ENCODE measurements around the gene OR5B21. TPM values are rescaled to one million over a fixed set of nuclear protein-coding genes. Genes with fewer than 3 reads are reported as not detected.

The OR5B21 gene
- total and polyA plus RNA-seq, 5 donors from 2014 or later, result not detected

GRCh38 chr11:58494101-58494500, 13.8 kb downstream of the OR5B21 start:
- Mint-ChIP-seq H3K27me3 (no peaks in the 10 kb centered on the region), H3K9me3 (no peaks in the 10 kb centered on the region), H3K4me1 (peaks cover 0 to 14% (median 6%) of the 10 kb centered on the region in 4 donors), H3K4me3 (no peak overlapping the region), H3K36me3 (peaks cover 3% of the 10 kb centered on the region), H3K27ac (no peak overlapping the region)
- DNase-seq, result no peak
- Histone ChIP-seq H3K9me3 (ENCODE audit: control insufficient read depth in 2 of 2, low read length in 2 of 2) (no peaks in the 10 kb centered on the region), H3K36me3 (ENCODE audit: control insufficient read depth, insufficient read depth, low read length) (no peaks in the 10 kb centered on the region), H3K4me3 (ENCODE audit: low read depth, low read length) (no peak overlapping the region), H3K27me3 (ENCODE audit: control insufficient read depth, insufficient read depth, low read length) (no peaks in the 10 kb centered on the region), H3K4me1 (ENCODE audit: control insufficient read depth, insufficient read depth, low read length, poor library complexity, severe bottlenecking) (no peaks in the 10 kb centered on the region), H3K27ac (ENCODE audit: insufficient read depth, low read length, poor library complexity, severe bottlenecking) (no peak overlapping the region)
- ATAC-seq (ENCODE audit: low read depth in 2 of 2), result no peak

- Mint-ChIP-seq H3K36me3 (peaks cover 3% of the 10 kb centered on the region), H3K27ac (no peak overlapping the region), H3K4me3 (no peak overlapping the region), H3K4me1 (peaks cover 0 to 10% (median 5%) of the 10 kb centered on the region in 4 donors), H3K27me3 (no peaks in the 10 kb centered on the region), H3K9me3 (no peaks in the 10 kb centered on the region)
- ATAC-seq (ENCODE audit: low read depth in 2 of 2), result no peak
- DNase-seq, result no peak
- no peaks in the 10 kb centered on the region for H3K36me3 ChIP-seq (ENCODE audit: control insufficient read depth, insufficient read depth, low read length)
- no peaks in the 10 kb centered on the region for H3K27me3 ChIP-seq (ENCODE audit: control insufficient read depth, insufficient read depth, low read length)
- H3K9me3 ChIP-seq (ENCODE audit: control insufficient read depth in 2 of 2, low read length in 2 of 2), result no peaks in the 10 kb centered on the region
- H3K4me1 ChIP-seq (ENCODE audit: control insufficient read depth, insufficient read depth, low read length, poor library complexity, severe bottlenecking), result no peaks in the 10 kb centered on the region
- no peak overlapping the region for H3K4me3 ChIP-seq (ENCODE audit: low read depth, low read length)
- no peak overlapping the region for H3K27ac ChIP-seq (ENCODE audit: insufficient read depth, low read length, poor library complexity, severe bottlenecking)
These were observed 14.2 kb downstream of the OR5B21 start for GRCh38 chr11:58493676-58494075.

GRCh38 chr11:58490827-58491226, 17.1 kb downstream of the OR5B21 start:
- H3K9me3 ChIP-seq (ENCODE audit: control insufficient read depth in 2 of 2, low read length in 2 of 2), result no peaks in the 10 kb centered on the region
- no peak overlapping the region for H3K4me3 Mint-ChIP-seq
- no peak for ATAC-seq (ENCODE audit: low read depth in 2 of 2)
- peaks cover 6% of the 10 kb centered on the region for H3K36me3 Mint-ChIP-seq
- no peak overlapping the region for H3K27ac Mint-ChIP-seq
- H3K27ac ChIP-seq (ENCODE audit: insufficient read depth, low read length, poor library complexity, severe bottlenecking), result no peak overlapping the region
- DNase-seq, result no peak
- peaks cover 0 to 3% (median 0%) of the 10 kb centered on the region in 7 donors for H3K9me3 Mint-ChIP-seq
- no peaks in the 10 kb centered on the region for H3K36me3 ChIP-seq (ENCODE audit: control insufficient read depth, insufficient read depth, low read length)
- H3K27me3 Mint-ChIP-seq, result no peaks in the 10 kb centered on the region
- no peaks in the 10 kb centered on the region for H3K4me1 Mint-ChIP-seq
- no peaks in the 10 kb centered on the region for H3K4me1 ChIP-seq (ENCODE audit: control insufficient read depth, insufficient read depth, low read length, poor library complexity, severe bottlenecking)
- H3K4me3 ChIP-seq (ENCODE audit: low read depth, low read length), result no peak overlapping the region
- H3K27me3 ChIP-seq (ENCODE audit: control insufficient read depth, insufficient read depth, low read length), result no peaks in the 10 kb centered on the region

- Mint-ChIP-seq H3K27ac (no peak overlapping the region), H3K9me3 (peaks cover 0 to 7% (median 0%) of the 10 kb centered on the region in 7 donors), H3K27me3 (peaks cover 5% of the 10 kb centered on the region), H3K36me3 (peaks cover 3% of the 10 kb centered on the region), H3K4me3 (no peak overlapping the region), H3K4me1 (no peaks in the 10 kb centered on the region)
- H3K36me3 ChIP-seq (ENCODE audit: control insufficient read depth, insufficient read depth, low read length), result no peaks in the 10 kb centered on the region
- no peaks in the 10 kb centered on the region for H3K9me3 ChIP-seq (ENCODE audit: control insufficient read depth in 2 of 2, low read length in 2 of 2)
- no peak overlapping the region for H3K27ac ChIP-seq (ENCODE audit: insufficient read depth, low read length, poor library complexity, severe bottlenecking)
- H3K4me1 ChIP-seq (ENCODE audit: control insufficient read depth, insufficient read depth, low read length, poor library complexity, severe bottlenecking), result no peaks in the 10 kb centered on the region
- no peak for DNase-seq
- H3K27me3 ChIP-seq (ENCODE audit: control insufficient read depth, insufficient read depth, low read length), result no peaks in the 10 kb centered on the region
- ATAC-seq (ENCODE audit: low read depth in 2 of 2), result no peak
- H3K4me3 ChIP-seq (ENCODE audit: low read depth, low read length), result no peak overlapping the region
These were observed 20.7 kb downstream of the OR5B21 start for GRCh38 chr11:58487170-58487569.

- no peak overlapping the region for H3K4me3 Mint-ChIP-seq
- H3K27me3 Mint-ChIP-seq, result peaks cover 5% of the 10 kb centered on the region
- peaks cover 3% of the 10 kb centered on the region for H3K36me3 Mint-ChIP-seq
- H3K4me3 ChIP-seq (ENCODE audit: low read depth, low read length), result no peak overlapping the region
- no peaks in the 10 kb centered on the region for H3K4me1 Mint-ChIP-seq
- H3K4me1 ChIP-seq (ENCODE audit: control insufficient read depth, insufficient read depth, low read length, poor library complexity, severe bottlenecking), result no peaks in the 10 kb centered on the region
- DNase-seq (no peak), ATAC-seq (ENCODE audit: low read depth in 2 of 2) (no peak)
- H3K27ac Mint-ChIP-seq, result no peak overlapping the region
- peaks cover 0 to 7% (median 0%) of the 10 kb centered on the region in 7 donors for H3K9me3 Mint-ChIP-seq
- no peaks in the 10 kb centered on the region for H3K9me3 ChIP-seq (ENCODE audit: control insufficient read depth in 2 of 2, low read length in 2 of 2)
- H3K27me3 ChIP-seq (ENCODE audit: control insufficient read depth, insufficient read depth, low read length), result no peaks in the 10 kb centered on the region
- H3K27ac ChIP-seq (ENCODE audit: insufficient read depth, low read length, poor library complexity, severe bottlenecking), result no peak overlapping the region
- H3K36me3 ChIP-seq (ENCODE audit: control insufficient read depth, insufficient read depth, low read length), result no peaks in the 10 kb centered on the region
These were observed 21.9 kb downstream of the OR5B21 start for GRCh38 chr11:58485961-58486360.

GRCh38 chr11:58471892-58472291, 36.0 kb downstream of the OR5B21 start:
- H3K4me1 Mint-ChIP-seq, result no peaks in the 10 kb centered on the region
- Histone ChIP-seq H3K27ac (ENCODE audit: insufficient read depth, low read length, poor library complexity, severe bottlenecking) (no peak overlapping the region), H3K4me1 (ENCODE audit: control insufficient read depth, insufficient read depth, low read length, poor library complexity, severe bottlenecking) (no peaks in the 10 kb centered on the region), H3K36me3 (ENCODE audit: control insufficient read depth, insufficient read depth, low read length) (no peaks in the 10 kb centered on the region), H3K9me3 (ENCODE audit: control insufficient read depth in 2 of 2, low read length in 2 of 2) (peaks cover 17 to 25% of the 10 kb centered on the region in 2 experiments), H3K4me3 (ENCODE audit: low read depth, low read length) (no peak overlapping the region), H3K27me3 (ENCODE audit: control insufficient read depth, insufficient read depth, low read length) (no peaks in the 10 kb centered on the region)
- H3K9me3 Mint-ChIP-seq, result peaks cover 11 to 43% (median 14%) of the 10 kb centered on the region in 7 donors
- ATAC-seq (ENCODE audit: low read depth in 2 of 2) (no peak), DNase-seq (no peak)
- peaks cover 6% of the 10 kb centered on the region for H3K27me3 Mint-ChIP-seq
- H3K27ac Mint-ChIP-seq, result no peak overlapping the region
- no peak overlapping the region for H3K4me3 Mint-ChIP-seq
- no peaks in the 10 kb centered on the region for H3K36me3 Mint-ChIP-seq

- H3K36me3 ChIP-seq (ENCODE audit: control insufficient read depth, insufficient read depth, low read length), result no peaks in the 10 kb centered on the region
- H3K27me3 Mint-ChIP-seq, result no peaks in the 10 kb centered on the region
- ATAC-seq (ENCODE audit: low read depth in 2 of 2) (no peak), DNase-seq (no peak)
- peaks cover 0 to 15% (median 4%) of the 10 kb centered on the region in 7 donors for H3K9me3 Mint-ChIP-seq
- H3K4me3 Mint-ChIP-seq, result no peak overlapping the region
- no peak overlapping the region for H3K27ac Mint-ChIP-seq
- H3K36me3 Mint-ChIP-seq, result no peaks in the 10 kb centered on the region
- no peak overlapping the region for H3K4me3 ChIP-seq (ENCODE audit: low read depth, low read length)
- peaks cover 7 to 13% of the 10 kb centered on the region in 2 experiments for H3K9me3 ChIP-seq (ENCODE audit: control insufficient read depth in 2 of 2, low read length in 2 of 2)
- H3K27ac ChIP-seq (ENCODE audit: insufficient read depth, low read length, poor library complexity, severe bottlenecking), result no peak overlapping the region
- no peaks in the 10 kb centered on the region for H3K27me3 ChIP-seq (ENCODE audit: control insufficient read depth, insufficient read depth, low read length)
- H3K4me1 Mint-ChIP-seq, result no peaks in the 10 kb centered on the region
- no peaks in the 10 kb centered on the region for H3K4me1 ChIP-seq (ENCODE audit: control insufficient read depth, insufficient read depth, low read length, poor library complexity, severe bottlenecking)
These were observed 41.6 kb downstream of the OR5B21 start for GRCh38 chr11:58466293-58466692.

- no peak for ATAC-seq (ENCODE audit: low read depth in 2 of 2)
- no peaks in the 10 kb centered on the region for H3K36me3 ChIP-seq (ENCODE audit: control insufficient read depth, insufficient read depth, low read length)
- H3K4me3 Mint-ChIP-seq, result no peak overlapping the region
- H3K4me1 ChIP-seq (ENCODE audit: control insufficient read depth, insufficient read depth, low read length, poor library complexity, severe bottlenecking), result no peaks in the 10 kb centered on the region
- H3K27me3 ChIP-seq (ENCODE audit: control insufficient read depth, insufficient read depth, low read length), result no peaks in the 10 kb centered on the region
- H3K27me3 Mint-ChIP-seq, result no peaks in the 10 kb centered on the region
- no peak overlapping the region for H3K4me3 ChIP-seq (ENCODE audit: low read depth, low read length)
- peaks cover 3 to 7% of the 10 kb centered on the region in 2 experiments for H3K9me3 ChIP-seq (ENCODE audit: control insufficient read depth in 2 of 2, low read length in 2 of 2)
- H3K36me3 Mint-ChIP-seq, result no peaks in the 10 kb centered on the region
- no peak overlapping the region for H3K27ac Mint-ChIP-seq
- H3K4me1 Mint-ChIP-seq, result no peaks in the 10 kb centered on the region
- no peak for DNase-seq
- H3K27ac ChIP-seq (ENCODE audit: insufficient read depth, low read length, poor library complexity, severe bottlenecking), result no peak overlapping the region
- peaks cover 0 to 14% (median 4%) of the 10 kb centered on the region in 7 donors for H3K9me3 Mint-ChIP-seq
These were observed 42.2 kb downstream of the OR5B21 start for GRCh38 chr11:58465690-58466089.

Measured in CD4-positive, CD25-positive, alpha-beta regulatory T cell (primary cell).